K562 (cell line): ENCODE results near the gene DLK1. TPM values are rescaled to one million over a fixed set of nuclear protein-coding genes. Genes with fewer than 3 reads are reported as not detected.

Experiments
- DDX20 ChIP-seq: fragments of 450-650 bp; IDR thresholded peaks from 2 replicates; pipeline ENCODE4 v1.6.1; 2016; ENCODE audit warnings: missing genetic modification characterization, low read depth, mild to moderate bottlenecking, missing compliant biosample characterization, moderate library complexity
- E2F6 ChIP-seq, 2 experiments: IDR thresholded peaks; 2 replicates each; pipeline ENCODE4 v1.6.1; 2011; ENCODE audit warnings: borderline replicate concordance in 1 of 2, control low read depth in 1 of 2, low read depth in 1 of 2, low read length in 1 of 2, mild to moderate bottlenecking in 1 of 2, mixed read lengths in 1 of 2, moderate library complexity in 1 of 2; ENCODE audit not compliant: insufficient read depth in 1 of 2, insufficient read length in 1 of 2, poor library complexity in 1 of 2, severe bottlenecking in 1 of 2; ENCODE audit errors: extremely low read depth in 1 of 2
- MBD1 ChIP-seq: fragments of 250-450 bp; sonication (Bioruptor Pico); IDR thresholded peaks from 2 replicates; pipeline ENCODE4 v1.8.0; 2022; ENCODE audit warnings: inconsistent platforms
- MNT ChIP-seq, 2 experiments: fragments of 450-650 bp; conservative IDR thresholded peaks; 2 replicates each; pipeline ENCODE4 v1.6.1; 2017; ENCODE audit warnings: mild to moderate bottlenecking in 2 of 2, moderate library complexity in 2 of 2
- PHF21A ChIP-seq: fragments of 450-650 bp; IDR thresholded peaks from 2 replicates; pipeline ENCODE4 v1.6.1; 2017; ENCODE audit warnings: low read depth, borderline replicate concordance
- RAD21 ChIP-seq, 2 experiments: fragments of 250-450 bp in 1 of 2; fragments of 450-650 bp in 1 of 2; sonication (Bioruptor Pico) in 1 of 2; formaldehyde crosslinking in 1 of 2; IDR thresholded peaks in 1 of 2; conservative IDR thresholded peaks in 1 of 2; 2 replicates each; pipeline versions ENCODE4 v1.4.0 to v1.8.0; 2020 to 2022; ENCODE audit warnings: mild to moderate bottlenecking in 2 of 2, moderate library complexity in 1 of 2
- RUNX1 ChIP-seq: sonication (generic); IDR thresholded peaks from 2 replicates; pipeline ENCODE4 v1.6.1; 2016; ENCODE audit warnings: antibody characterized with exemption, low read depth
- SAFB ChIP-seq: fragments of 200-400 bp; formaldehyde crosslinking; IDR thresholded peaks from 2 replicates; pipeline ENCODE4 v1.6.1; 2017; ENCODE audit warnings: low read depth, low read length, borderline replicate concordance
- SMAD4 ChIP-seq: fragments of 250-450 bp; sonication (Bioruptor Pico); conservative IDR thresholded peaks from 2 replicates; pipeline ENCODE4 v1.8.0; 2021; ENCODE audit warnings: inconsistent platforms, mild to moderate bottlenecking, moderate library complexity
- TBP ChIP-seq: optimal IDR thresholded peaks from 2 replicates; pipeline ENCODE3; 2011; ENCODE audit warnings: low read depth, low read length, improper control_type of control experiment
- TCF3 ChIP-seq: sonication (generic); formaldehyde crosslinking; IDR thresholded peaks from 2 replicates; pipeline ENCODE4 v1.4.0; 2020; ENCODE audit warnings: mild to moderate bottlenecking, missing genetic modification reagents
- TRIM24 ChIP-seq, 2 experiments: fragments of 450-650 bp; IDR thresholded peaks; 2 replicates each; pipeline ENCODE4 v1.6.1; 2016
- ZBTB5 ChIP-seq: fragments of 450-650 bp; IDR thresholded peaks from 2 replicates; pipeline ENCODE4 v1.6.1; 2017; ENCODE audit warnings: antibody characterized with exemption
- ZC3H8 ChIP-seq: fragments of 450-650 bp; IDR thresholded peaks from 2 replicates; pipeline ENCODE4 v1.6.1; 2017
- ZNF280A ChIP-seq: fragments of 450-650 bp; IDR thresholded peaks from 2 replicates; pipeline ENCODE4 v1.6.1; 2018; ENCODE audit warnings: mild to moderate bottlenecking, low read depth; ENCODE audit not compliant: partially characterized antibody
- ZNF311 ChIP-seq: fragments of 250-450 bp; sonication (Bioruptor Pico); IDR thresholded peaks from 2 replicates; pipeline ENCODE4 v1.4.0; 2020; ENCODE audit warnings: mild to moderate bottlenecking, moderate library complexity
- ZNF696 ChIP-seq: fragments of 250-450 bp; sonication (Bioruptor Pico); conservative IDR thresholded peaks from 2 replicates; pipeline ENCODE4 v1.4.0; 2020; ENCODE audit warnings: mild to moderate bottlenecking, moderate library complexity
- ZSCAN29 ChIP-seq: fragments of 450-650 bp; IDR thresholded peaks from 2 replicates; pipeline ENCODE4 v1.6.1; 2017
- polyA plus RNA-seq, 8 experiments: library from polyadenylated mRNA; depleted of rRNA in 4 of 8; stranded (reverse) in 5 of 8; unstranded in 3 of 8; fragments of >200 nt; fragmentation: Nextera tagmentation in 2 of 8; fragmentation: Illumina TruSeq in 1 of 8; extraction: Ambion mirVana in 2 of 8; extraction: Trizol in 1 of 8; gene quantifications; 2 replicates each; pipeline versions ENCODE4 v1.2.1 to v1.2.3, GENCODE V29; 2011 to 2014; ENCODE audit warnings: inconsistent platforms in 1 of 8, missing spikeins in 1 of 8
- total RNA-seq, 7 experiments: library from RNA; depleted of rRNA in 6 of 7; stranded (reverse); fragments of >200 nt in 6 of 7; fragmentation: Illumina TruSeq in 2 of 7; extraction: Trizol in 2 of 7; gene quantifications; 2 replicates each; pipeline versions ENCODE4 v1.2.1 to v1.2.3, GENCODE V29; 2011 to 2021; ENCODE audit warnings: low replicate concordance in 1 of 7

DLK1 gene
- total and polyA plus RNA-seq, 9 of the 15 experiments (the other 6 are each of a cell fraction or from before 2014, with no cell fraction given), result 4.4 to 97.2 (median 15.3) TPM

- TF ChIP-seq MNT (conservative IDR thresholded peaks at IDR 0.05) (peak in 1 of 2 experiments; percentile 45; a peak in 1 of 4 replicates), ZC3H8 (no peak), RUNX1 (no peak), TRIM24 (IDR thresholded peaks at IDR 0.05) (peak; percentile 53 to 61; a peak in 3 of 4 replicates), DDX20 (tag) (no peak; the same call in 1 of the 2 replicates), MBD1 (CRISPR knock-in tag) (no peak), PHF21A (no peak), E2F6 (IDR thresholded peaks at IDR 0.05; ENCODE audit: borderline replicate concordance in 1 of 2, extremely low read depth in 1 of 2, insufficient read depth in 1 of 2, insufficient read length in 1 of 2, low read depth in 1 of 2, low read length in 1 of 2, poor library complexity in 1 of 2, severe bottlenecking in 1 of 2) (peak; percentile 54 to 55), RAD21 (CRISPR knock-in tag; conservative IDR thresholded peaks at IDR 0.05 in 1 of 2, IDR thresholded peaks at IDR 0.05 in 1 of 2) (peak in 1 of 2 experiments; percentile 38; a peak in 2 of 4 replicates), TBP (peak; percentile 48), ZNF311 (no peak; the same call in 1 of the 2 replicates), TCF3 (CRISPR knock-in tag) (peak; percentile 82), ZNF280A (no peak), SMAD4 (CRISPR knock-in tag) (peak; percentile 87), ZBTB5 (0 out of 2 replicates have a peak, but pooled peaks have one; percentile 42), ZNF696 (CRISPR knock-in tag) (no peak), SAFB (no peak), ZSCAN29 (no peak)
Observed at GRCh38 chr14:100771121-100771800, 44.6 kb downstream of the DLK1 start (continued).
